ENCODE measurements around the gene CYP2W1.

Gene CYP2W1

DNA sequence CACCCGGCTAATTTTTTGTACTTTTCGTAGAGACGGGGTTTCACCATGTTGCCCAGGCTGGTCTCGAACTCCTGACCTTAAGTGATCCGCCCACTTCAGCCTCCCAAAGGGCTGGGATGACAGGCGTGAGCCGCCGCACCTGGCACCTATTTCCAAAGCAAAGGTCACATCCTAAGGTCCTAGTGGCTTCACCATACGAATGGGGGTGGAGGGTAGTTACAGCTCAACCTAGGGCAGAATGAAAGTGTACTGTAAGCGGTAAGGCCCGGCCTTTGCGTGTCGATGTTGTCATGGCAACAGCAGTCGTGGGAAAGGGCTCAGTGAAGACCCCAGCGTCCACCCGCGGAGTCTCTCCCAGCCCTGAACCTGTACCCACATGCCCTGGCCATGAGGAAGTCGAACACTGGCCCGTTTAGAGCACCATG, 6.1 kb upstream of the CYP2W1 start:
- H3K27ac Mint-ChIP-seq (ENCODE audit: low read depth) = no peak overlapping the region

DNA sequence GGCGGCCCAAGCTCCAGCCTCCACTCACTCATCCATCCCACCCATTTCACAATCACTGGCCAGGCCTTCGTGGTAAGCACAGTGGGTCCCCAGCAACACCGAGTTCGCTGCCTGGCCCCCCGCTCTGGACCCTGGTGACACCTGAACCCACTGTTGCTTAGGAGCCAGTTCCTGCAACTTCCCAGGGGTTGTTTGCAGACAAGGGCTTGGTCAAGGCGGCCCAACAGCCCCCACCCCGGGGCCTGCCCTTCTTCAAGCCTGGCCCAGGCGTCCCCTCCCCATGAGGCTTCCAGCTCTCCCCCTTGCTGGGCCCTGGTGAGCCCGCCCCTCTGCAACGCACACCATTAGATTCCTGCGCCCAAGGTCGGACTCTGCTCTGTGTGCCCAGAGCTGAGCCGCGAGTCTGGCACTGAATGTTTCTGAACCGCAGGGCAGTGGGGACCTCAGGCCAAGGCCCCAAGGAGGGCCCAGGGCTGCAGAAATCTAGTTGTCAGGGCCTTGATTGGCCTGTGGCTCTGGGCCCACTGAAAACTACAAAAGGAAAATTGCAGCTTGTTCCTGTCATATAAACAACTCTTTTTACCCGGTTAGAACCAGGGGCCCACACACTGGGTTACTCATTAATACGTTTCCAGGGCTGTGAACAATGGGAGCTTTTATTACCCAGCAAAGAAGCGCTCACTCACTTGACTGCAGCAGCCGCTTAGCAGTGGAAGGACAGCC, 5.5 kb upstream of the CYP2W1 start:
- peaks cover 9% of the 10 kb centered on the region for H3K4me1 Mint-ChIP-seq
- DNase-seq (ENCODE audit: low spot score in 2 of 2) (no peak), ATAC-seq (replicated peaks; ENCODE audit: extremely low read depth, poor library complexity, severe bottlenecking) (no peak)
- H3K9me3 Mint-ChIP-seq = no peaks in the 10 kb centered on the region
- no peak overlapping the region for H3K27ac Mint-ChIP-seq (ENCODE audit: low read depth)
- H3K36me3 Mint-ChIP-seq (ENCODE audit: insufficient read depth) = peaks cover 13% of the 10 kb centered on the region
- H3K27me3 Mint-ChIP-seq = no peaks in the 10 kb centered on the region
- no peak overlapping the region for H3K4me3 Mint-ChIP-seq

More for the DNA sequence above, 6.1 kb upstream of the CYP2W1 start:
- DNase-seq (ENCODE audit: low spot score in 2 of 2) (no peak), ATAC-seq (replicated peaks; ENCODE audit: extremely low read depth, poor library complexity, severe bottlenecking) (no peak)
- Mint-ChIP-seq H3K36me3 (ENCODE audit: insufficient read depth) (peaks cover 19% of the 10 kb centered on the region), H3K4me1 (peaks cover 13% of the 10 kb centered on the region), H3K9me3 (no peaks in the 10 kb centered on the region), H3K4me3 (peak overlapping the region; percentile 54), H3K27me3 (no peaks in the 10 kb centered on the region)

DNA sequence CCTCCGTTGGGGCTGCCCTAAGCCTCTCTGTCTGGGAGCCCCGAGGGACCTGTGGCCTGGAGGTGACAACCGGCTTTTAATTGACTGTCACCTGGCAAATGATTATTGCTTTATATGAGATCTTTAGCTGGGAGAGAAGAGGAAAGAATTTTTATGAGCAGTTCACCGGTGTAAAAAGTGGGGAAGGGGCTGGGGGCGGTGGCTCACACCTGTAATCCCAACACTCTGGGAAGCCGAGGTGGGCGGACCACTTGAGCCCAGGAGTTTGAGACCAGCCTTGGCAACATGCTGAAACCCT, 5.0 kb upstream of the CYP2W1 start:
- H3K4me1 Mint-ChIP-seq = peaks cover 9% of the 10 kb centered on the region
- DNase-seq (ENCODE audit: low spot score in 2 of 2) = no peak
- H3K4me3 Mint-ChIP-seq = no peak overlapping the region
- H3K27ac Mint-ChIP-seq (ENCODE audit: low read depth) = no peak overlapping the region
- no peak for ATAC-seq (replicated peaks; ENCODE audit: extremely low read depth, poor library complexity, severe bottlenecking)
- H3K27me3 Mint-ChIP-seq = no peaks in the 10 kb centered on the region
- no peaks in the 10 kb centered on the region for H3K9me3 Mint-ChIP-seq
- peaks cover 9% of the 10 kb centered on the region for H3K36me3 Mint-ChIP-seq (ENCODE audit: insufficient read depth)

DNA sequence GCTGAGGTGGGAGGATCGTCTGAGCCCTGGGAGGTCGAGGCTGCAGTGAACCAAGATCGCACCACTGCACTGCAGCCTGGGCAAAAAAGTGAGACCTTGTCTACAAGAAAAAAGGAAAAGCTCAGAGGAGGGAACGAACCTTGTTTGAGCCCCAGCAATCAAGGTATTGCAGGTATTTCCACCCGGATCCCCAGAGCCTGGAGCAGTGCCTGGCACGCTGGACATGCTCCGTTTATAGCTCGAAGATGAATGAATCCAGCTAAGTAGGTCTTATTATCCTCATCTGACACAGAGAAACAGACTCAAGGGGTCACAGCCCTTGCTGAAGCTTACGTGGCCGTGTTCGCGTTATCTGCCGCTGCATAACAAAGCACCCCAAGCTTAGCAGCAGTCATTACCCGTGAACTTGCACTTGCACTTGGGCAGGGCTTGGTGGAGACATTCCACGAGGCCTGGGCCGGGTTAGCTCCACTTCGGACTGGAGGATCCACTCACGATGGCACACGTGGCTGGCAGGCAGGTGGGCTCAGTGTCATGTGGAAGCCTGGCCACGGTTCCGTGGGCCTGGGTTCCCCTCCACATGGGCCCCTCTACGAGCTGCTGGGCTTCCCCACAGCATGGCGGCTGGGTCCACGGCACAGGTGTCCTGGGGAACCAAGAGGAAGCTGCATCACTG, 4.4 kb upstream of the CYP2W1 start:
- Mint-ChIP-seq H3K27ac (ENCODE audit: low read depth) (no peak overlapping the region), H3K36me3 (ENCODE audit: insufficient read depth) (peaks cover 7% of the 10 kb centered on the region), H3K4me3 (no peak overlapping the region), H3K9me3 (no peaks in the 10 kb centered on the region), H3K4me1 (peaks cover 9% of the 10 kb centered on the region), H3K27me3 (no peaks in the 10 kb centered on the region)
- no peak for DNase-seq (ENCODE audit: low spot score in 2 of 2)
- no peak for ATAC-seq (replicated peaks; ENCODE audit: extremely low read depth, poor library complexity, severe bottlenecking)

DNA sequence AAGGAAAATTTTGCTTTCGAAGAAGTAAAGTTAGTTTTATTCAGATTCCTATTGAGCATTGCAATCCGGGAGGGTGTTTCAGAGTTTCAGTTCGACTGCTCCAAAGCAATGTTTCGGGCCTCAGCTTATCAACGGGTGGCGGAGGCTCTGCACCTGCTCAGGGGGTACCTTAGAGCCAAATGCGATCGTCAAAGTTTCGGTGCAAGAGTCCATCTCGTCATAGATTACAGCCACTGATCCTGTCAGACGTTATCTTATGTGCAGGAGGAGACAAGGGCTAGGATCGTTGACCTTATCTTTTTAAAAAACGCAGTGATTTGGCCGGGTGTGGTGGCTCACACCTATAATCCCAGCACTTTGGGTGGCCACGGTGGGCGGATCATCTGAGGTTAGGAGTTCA, 3.8 kb upstream of the CYP2W1 start:
- no peaks in the 10 kb centered on the region for H3K27me3 Mint-ChIP-seq
- no peaks in the 10 kb centered on the region for H3K9me3 Mint-ChIP-seq
- DNase-seq (ENCODE audit: low spot score in 2 of 2) (no peak), ATAC-seq (replicated peaks; ENCODE audit: extremely low read depth, poor library complexity, severe bottlenecking) (no peak)
- H3K4me1 Mint-ChIP-seq = peaks cover 8% of the 10 kb centered on the region
- H3K27ac Mint-ChIP-seq (ENCODE audit: low read depth) = no peak overlapping the region
- H3K4me3 Mint-ChIP-seq = no peak overlapping the region
- peaks cover 7% of the 10 kb centered on the region for H3K36me3 Mint-ChIP-seq (ENCODE audit: insufficient read depth)

DNA sequence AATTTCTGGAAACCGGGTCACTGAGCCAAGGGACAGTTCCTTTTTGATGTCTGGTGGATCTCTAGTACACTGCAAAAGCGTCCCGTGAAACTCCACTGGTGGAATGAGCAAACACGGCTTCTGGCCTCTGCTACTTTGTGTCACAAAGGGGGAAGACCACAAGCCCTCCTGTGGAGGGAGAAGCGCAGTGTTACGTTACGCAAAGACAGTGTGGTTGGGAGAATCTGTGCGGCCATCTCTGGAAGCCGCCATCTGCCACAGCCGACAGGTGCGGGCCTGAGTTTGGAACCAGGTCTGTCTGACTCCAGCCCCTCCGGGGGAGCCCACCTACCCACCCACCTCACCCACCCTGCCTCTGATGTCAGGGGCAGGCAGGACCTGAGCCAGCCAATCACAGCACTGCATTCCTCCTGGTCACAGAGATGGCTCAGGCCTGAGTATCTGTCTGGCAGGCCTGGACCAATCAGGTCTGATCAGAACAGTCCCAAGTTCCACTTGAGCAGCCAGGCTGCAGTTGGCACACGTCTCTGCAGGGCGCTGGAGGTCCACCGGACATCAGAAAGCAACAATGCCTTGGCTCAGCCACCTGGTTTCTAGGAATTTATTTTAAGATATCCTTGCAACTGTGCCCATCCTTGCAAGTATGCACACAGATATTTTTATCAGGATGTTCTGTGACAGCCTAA, 3.0 kb upstream of the CYP2W1 start:
- H3K4me3 Mint-ChIP-seq = no peak overlapping the region
- ATAC-seq (replicated peaks; ENCODE audit: extremely low read depth, poor library complexity, severe bottlenecking) (no peak), DNase-seq (ENCODE audit: low spot score in 2 of 2) (no peak)
- H3K36me3 Mint-ChIP-seq (ENCODE audit: insufficient read depth) = peaks cover 2% of the 10 kb centered on the region
- no peaks in the 10 kb centered on the region for H3K4me1 Mint-ChIP-seq
- no peak overlapping the region for H3K27ac Mint-ChIP-seq (ENCODE audit: low read depth)
- H3K9me3 Mint-ChIP-seq = no peaks in the 10 kb centered on the region
- H3K27me3 Mint-ChIP-seq = no peaks in the 10 kb centered on the region

DNA sequence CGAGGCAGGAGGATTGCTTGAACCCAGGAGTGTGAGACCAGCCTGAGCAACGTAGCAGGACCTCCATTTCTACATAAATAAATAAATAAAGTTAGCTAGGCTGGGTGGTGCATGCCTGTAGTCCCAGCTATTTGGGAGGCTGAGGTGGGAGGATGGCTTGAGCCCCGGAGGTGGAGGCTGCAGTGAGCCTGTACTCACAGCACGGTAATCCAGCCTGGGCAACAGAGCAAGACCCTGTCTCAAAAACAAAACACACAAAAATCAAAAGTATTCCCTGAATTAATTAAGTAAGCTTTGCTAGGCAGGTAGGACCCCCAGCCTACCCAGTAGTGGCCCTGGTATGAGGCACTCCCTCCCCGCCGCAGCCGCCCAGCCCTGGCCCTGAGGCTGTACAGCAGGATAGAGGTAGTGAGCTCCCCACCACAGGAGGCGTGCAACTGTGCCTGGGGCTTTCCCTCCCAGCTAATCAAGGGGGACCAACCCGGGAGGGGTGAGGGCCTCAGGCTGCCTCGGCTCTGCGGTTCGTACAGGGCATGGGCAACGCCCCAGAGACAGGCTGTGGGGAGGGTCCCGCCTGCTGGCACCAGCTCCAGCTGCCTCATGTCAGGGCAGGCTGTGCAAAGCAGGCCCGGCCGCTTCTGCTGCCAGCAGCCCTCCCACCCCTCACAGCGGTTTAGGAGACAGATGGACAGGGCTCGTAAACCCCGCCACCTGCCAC, 1.0 kb upstream of the CYP2W1 start:
- Mint-ChIP-seq H3K27ac (ENCODE audit: low read depth) (no peak overlapping the region), H3K4me3 (no peak overlapping the region), H3K36me3 (ENCODE audit: insufficient read depth) (peaks cover 2% of the 10 kb centered on the region), H3K27me3 (peaks cover 15% of the 10 kb centered on the region), H3K9me3 (no peaks in the 10 kb centered on the region), H3K4me1 (no peaks in the 10 kb centered on the region)
- no peak for ATAC-seq (replicated peaks; ENCODE audit: extremely low read depth, poor library complexity, severe bottlenecking)
- no peak for DNase-seq (ENCODE audit: low spot score in 2 of 2)

DNA sequence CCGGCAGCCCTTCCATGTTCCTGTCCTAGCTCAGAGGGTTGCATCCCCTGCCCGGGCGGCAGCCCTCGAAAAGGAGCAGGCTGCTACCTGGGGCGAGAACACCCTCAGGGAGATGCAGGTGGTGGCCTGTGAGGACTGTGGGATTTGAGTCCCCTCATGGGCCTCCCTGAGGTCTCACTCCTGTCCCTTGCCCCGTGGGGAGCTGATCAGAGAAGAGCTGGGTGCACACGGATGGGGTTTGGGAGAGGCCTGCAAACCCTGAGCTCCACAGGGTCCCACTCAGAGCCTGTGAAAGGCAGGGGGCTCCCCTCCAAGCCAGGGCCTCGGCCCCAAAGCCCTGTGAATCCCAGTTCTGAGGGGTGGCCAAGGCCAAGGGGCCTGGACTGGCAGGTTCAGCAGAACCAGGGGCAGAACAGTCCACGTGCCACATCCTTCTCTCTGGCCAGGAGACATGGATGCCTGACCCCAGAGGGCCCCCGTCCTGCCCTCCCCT, 424 bp upstream of the CYP2W1 start:
- H3K27me3 Mint-ChIP-seq = peaks cover 15% of the 10 kb centered on the region
- ATAC-seq (replicated peaks; ENCODE audit: extremely low read depth, poor library complexity, severe bottlenecking) (no peak), DNase-seq (ENCODE audit: low spot score in 2 of 2) (no peak)
- no peaks in the 10 kb centered on the region for H3K9me3 Mint-ChIP-seq
- no peak overlapping the region for H3K4me3 Mint-ChIP-seq
- no peak overlapping the region for H3K27ac Mint-ChIP-seq (ENCODE audit: low read depth)
- peaks cover 2% of the 10 kb centered on the region for H3K36me3 Mint-ChIP-seq (ENCODE audit: insufficient read depth)
- no peaks in the 10 kb centered on the region for H3K4me1 Mint-ChIP-seq

DNA sequence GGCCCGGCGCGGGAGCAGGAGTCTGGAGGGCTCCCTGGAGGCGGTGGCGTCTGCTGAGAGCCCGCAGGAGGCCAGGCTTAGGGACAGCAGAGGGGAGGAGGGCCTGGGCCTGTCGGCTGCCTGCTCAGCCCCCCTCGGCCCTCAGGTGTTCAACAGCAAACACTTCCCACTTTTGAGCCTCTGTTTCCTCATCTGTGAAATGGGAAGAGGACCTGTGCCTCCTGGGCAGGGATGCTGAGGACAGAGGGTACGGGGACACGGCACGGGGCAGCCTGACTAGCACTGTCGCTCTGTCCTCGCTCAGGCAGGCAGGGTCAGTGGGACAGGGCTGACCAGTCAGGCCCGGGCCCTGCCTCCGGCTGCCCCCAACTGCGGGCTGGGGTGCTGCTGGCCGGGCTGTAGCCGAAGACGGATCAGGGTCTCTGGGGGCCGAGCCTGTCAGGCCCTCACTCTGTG, 663 bp downstream of the CYP2W1 start:
- Mint-ChIP-seq H3K27ac (ENCODE audit: low read depth) (no peak overlapping the region), H3K9me3 (no peaks in the 10 kb centered on the region), H3K4me1 (no peaks in the 10 kb centered on the region), H3K4me3 (no peak overlapping the region), H3K36me3 (ENCODE audit: insufficient read depth) (peaks cover 2% of the 10 kb centered on the region), H3K27me3 (peaks cover 15% of the 10 kb centered on the region)
- no peak for ATAC-seq (replicated peaks; ENCODE audit: extremely low read depth, poor library complexity, severe bottlenecking)
- DNase-seq (ENCODE audit: low spot score in 2 of 2) = no peak

DNA sequence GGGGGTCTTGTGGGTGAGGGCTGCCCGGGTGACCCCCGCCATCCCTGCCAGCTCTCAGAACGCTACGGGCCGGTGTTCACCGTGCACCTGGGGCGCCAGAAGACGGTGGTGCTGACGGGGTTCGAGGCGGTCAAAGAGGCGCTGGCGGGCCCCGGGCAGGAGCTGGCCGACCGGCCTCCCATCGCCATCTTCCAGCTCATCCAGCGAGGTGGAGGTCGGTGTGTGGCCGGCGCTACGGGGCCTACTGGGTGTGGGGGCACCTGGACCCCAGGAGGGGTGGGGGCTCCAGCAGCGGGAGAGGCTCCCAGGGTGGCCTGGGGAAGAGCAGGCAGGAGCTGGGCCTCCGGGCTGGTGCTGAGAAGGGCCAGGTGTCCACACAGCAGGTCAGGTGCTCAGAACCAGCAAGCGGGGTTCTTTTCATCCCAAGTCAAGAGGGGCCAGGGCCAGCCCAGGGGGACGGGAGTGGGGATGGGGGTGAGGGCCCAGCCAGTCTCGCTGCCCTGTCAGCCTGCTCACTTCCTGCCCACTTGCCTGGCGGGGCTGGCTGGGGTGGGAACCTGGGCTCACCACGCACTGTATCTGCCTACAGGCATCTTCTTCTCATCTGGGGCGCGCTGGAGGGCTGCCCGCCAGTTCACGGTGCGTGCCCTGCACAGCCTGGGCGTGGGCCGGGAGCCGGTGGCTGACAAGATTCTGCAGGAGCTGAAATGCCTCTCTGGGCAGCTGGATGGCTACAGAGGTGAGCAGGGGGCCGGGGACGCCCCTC, 1.6 kb downstream of the CYP2W1 start:
- DNase-seq (ENCODE audit: low spot score in 2 of 2) = no peak
- no peaks in the 10 kb centered on the region for H3K4me1 Mint-ChIP-seq
- H3K27ac Mint-ChIP-seq (ENCODE audit: low read depth) = no peak overlapping the region
- H3K27me3 Mint-ChIP-seq = peaks cover 15% of the 10 kb centered on the region
- no peak for ATAC-seq (replicated peaks; ENCODE audit: extremely low read depth, poor library complexity, severe bottlenecking)
- peaks cover 2% of the 10 kb centered on the region for H3K36me3 Mint-ChIP-seq (ENCODE audit: insufficient read depth)
- no peaks in the 10 kb centered on the region for H3K9me3 Mint-ChIP-seq
- no peak overlapping the region for H3K4me3 Mint-ChIP-seq

DNA sequence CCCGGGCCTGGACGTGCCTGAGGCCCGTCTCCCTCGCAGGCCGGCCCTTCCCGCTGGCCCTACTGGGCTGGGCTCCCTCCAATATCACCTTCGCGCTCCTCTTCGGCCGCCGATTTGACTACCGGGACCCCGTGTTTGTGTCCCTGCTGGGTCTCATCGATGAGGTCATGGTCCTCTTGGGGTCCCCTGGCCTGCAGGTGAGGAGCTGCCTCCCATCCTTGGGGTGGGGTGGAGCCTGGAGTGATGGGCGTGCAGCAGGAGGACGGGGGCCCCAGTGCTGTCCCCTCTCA, 2.1 kb downstream of the CYP2W1 start:
- Mint-ChIP-seq H3K27ac (ENCODE audit: low read depth) (no peak overlapping the region), H3K4me3 (no peak overlapping the region), H3K9me3 (no peaks in the 10 kb centered on the region), H3K36me3 (ENCODE audit: insufficient read depth) (peaks cover 2% of the 10 kb centered on the region), H3K27me3 (peaks cover 15% of the 10 kb centered on the region), H3K4me1 (no peaks in the 10 kb centered on the region)
- DNase-seq (ENCODE audit: low spot score in 2 of 2) (no peak), ATAC-seq (replicated peaks; ENCODE audit: extremely low read depth, poor library complexity, severe bottlenecking) (no peak)

Data from central memory CD8-positive, alpha-beta T cell (primary cell).